Nephron (organoid): ENCODE data around the gene LHX4.

Experiments used
- H3K27ac Mint-ChIP-seq, 3 experiments: 2 replicates each; pipeline ENCODE4 v1.8.0; 2020; ENCODE audit warnings: mixed read lengths in 3 of 3, mild to moderate bottlenecking in 2 of 3, moderate library complexity in 1 of 3
- H3K27me3 Mint-ChIP-seq: 2 replicates; pipeline ENCODE4 v1.8.0; 2021; ENCODE audit warnings: low read depth, mild to moderate bottlenecking, moderate library complexity, mixed read lengths
- H3K36me3 Mint-ChIP-seq: 2 replicates; pipeline ENCODE4 v1.8.0; 2020; ENCODE audit warnings: low read depth, mixed read lengths
- H3K4me1 Mint-ChIP-seq: 2 replicates; pipeline ENCODE4 v1.8.0; 2020; ENCODE audit warnings: mixed read lengths
- H3K4me3 Mint-ChIP-seq, 3 experiments: 2 replicates each; pipeline ENCODE4 v1.8.0; 2020; ENCODE audit warnings: mild to moderate bottlenecking in 3 of 3, mixed read lengths in 3 of 3, moderate library complexity in 2 of 3
- H3K9me3 Mint-ChIP-seq: 2 replicates; pipeline ENCODE4 v1.8.0; 2020; ENCODE audit warnings: mixed read lengths
- CTCF ChIP-seq, 3 experiments: fragments of 200-600 bp; sonication (generic); IDR thresholded peaks; one replicate each; pipeline ENCODE4 v1.5.0; 2021; ENCODE audit warnings: antibody characterized with exemption in 3 of 3; ENCODE audit not compliant: unreplicated experiment in 3 of 3

The LHX4 gene

GRCh38 chr1:180230791-180231505 lies 884 bp downstream of the LHX4 start:
- Mint-ChIP-seq H3K27me3 (peaks cover 97% of the 10 kb centered on the region), H3K9me3 (no peaks in the 10 kb centered on the region), H3K27ac (no peak overlapping the region), H3K4me3 (peak overlapping the region; percentile 75 to 77 (median 77)), H3K4me1 (peaks cover 26% of the 10 kb centered on the region), H3K36me3 (no peaks in the 10 kb centered on the region)
- no peak for TF ChIP-seq CTCF (IDR thresholded peaks at IDR 0.05; ENCODE audit: unreplicated experiment in 3 of 3)

- H3K36me3 Mint-ChIP-seq: no peaks in the 10 kb centered on the region
- TF ChIP-seq CTCF (IDR thresholded peaks at IDR 0.05; ENCODE audit: unreplicated experiment in 3 of 3): no peak
- H3K4me1 Mint-ChIP-seq: peaks cover 26% of the 10 kb centered on the region
These were observed 1.4 kb downstream of the LHX4 start for GRCh38 chr1:180231506-180231921.

GRCh38 chr1:180231936-180232335 lies 1.9 kb downstream of the LHX4 start:
- Mint-ChIP-seq H3K27me3 (peaks cover 97% of the 10 kb centered on the region), H3K36me3 (no peaks in the 10 kb centered on the region), H3K27ac (no peak overlapping the region), H3K4me1 (peaks cover 26% of the 10 kb centered on the region), H3K9me3 (no peaks in the 10 kb centered on the region), H3K4me3 (peak overlapping the region; percentile 77 to 87 (median 83))
- TF ChIP-seq CTCF (IDR thresholded peaks at IDR 0.05; ENCODE audit: unreplicated experiment in 3 of 3): no peak

More at GRCh38 chr1:180231506-180231921, 1.4 kb downstream of the LHX4 start:
- Mint-ChIP-seq H3K27me3 (peaks cover 97% of the 10 kb centered on the region), H3K9me3 (no peaks in the 10 kb centered on the region), H3K4me3 (peak overlapping the region; percentile 77 to 87 (median 83)), H3K27ac (no peak overlapping the region)

GRCh38 chr1:180232521-180233043 lies 2.5 kb downstream of the LHX4 start:
- no peaks in the 10 kb centered on the region for H3K9me3 Mint-ChIP-seq
- H3K36me3 Mint-ChIP-seq: no peaks in the 10 kb centered on the region
- no peak overlapping the region for H3K27ac Mint-ChIP-seq
- peaks cover 97% of the 10 kb centered on the region for H3K27me3 Mint-ChIP-seq
- peaks cover 26% of the 10 kb centered on the region for H3K4me1 Mint-ChIP-seq
- TF ChIP-seq CTCF (IDR thresholded peaks at IDR 0.05; ENCODE audit: unreplicated experiment in 3 of 3): no peak
- peak overlapping the region in 2 of 3 experiments; percentile 24 to 34 for H3K4me3 Mint-ChIP-seq

GRCh38 chr1:180233191-180234011 lies 3.3 kb downstream of the LHX4 start:
- Mint-ChIP-seq H3K4me1 (peaks cover 24% of the 10 kb centered on the region), H3K27me3 (peaks cover 97% of the 10 kb centered on the region), H3K4me3 (peak overlapping the region in 2 of 3 experiments; percentile 57 to 59), H3K9me3 (no peaks in the 10 kb centered on the region), H3K27ac (no peak overlapping the region), H3K36me3 (no peaks in the 10 kb centered on the region)
- no peak for TF ChIP-seq CTCF (IDR thresholded peaks at IDR 0.05; ENCODE audit: unreplicated experiment in 3 of 3)
